Left ventricle myocardium superior (tissue), 1 donor: Measurements from ENCODE around the gene CELSR1. TPM values are rescaled to one million over a fixed set of nuclear protein-coding genes. Genes with fewer than 3 reads are reported as not detected.
A peak's percentile ranks its signal among the peaks of the same experiment; 100 is the strongest.

Experiments used
- ATAC-seq: fragments of 200-7000 bp; cut with Tn5 transposase; one replicate; pipeline ENCODE4 v1.9.1; 2020; ENCODE audit warnings: mild to moderate bottlenecking, moderate library complexity
- DNase-seq: peaks from one replicate; pipeline ENCODE4 v3.0.0-alpha.2; 2020
- intact Hi-C: fragments of 100-400 bp; cut with micrococcal nuclease; formaldehyde crosslinking; loops from one replicate; pipeline ENCODE4 v1.11.0; 2022
- total RNA-seq: library from RNA; stranded (reverse); fragmentation: NEBNext Ultra II Directional; extraction: Animal tissue kit (Norgen Biotek cat#: 25700); gene quantifications from one replicate; pipeline ENCODE4 v1.2.1, GENCODE V29; 2021
- donor health status: DM: no; HTN: yes; CAD: no; lungs with severe emphysema.

CELSR1 gene
- total RNA-seq, 1 donor from 2014 or later: 9.7 TPM

GRCh38 chr22:46379066-46379930 lies 158.1 kb downstream of the CELSR1 start:
- intact Hi-C loops: no loop called here
- DNase-seq: peak; percentile 15
- ATAC-seq: no peak

DNA sequence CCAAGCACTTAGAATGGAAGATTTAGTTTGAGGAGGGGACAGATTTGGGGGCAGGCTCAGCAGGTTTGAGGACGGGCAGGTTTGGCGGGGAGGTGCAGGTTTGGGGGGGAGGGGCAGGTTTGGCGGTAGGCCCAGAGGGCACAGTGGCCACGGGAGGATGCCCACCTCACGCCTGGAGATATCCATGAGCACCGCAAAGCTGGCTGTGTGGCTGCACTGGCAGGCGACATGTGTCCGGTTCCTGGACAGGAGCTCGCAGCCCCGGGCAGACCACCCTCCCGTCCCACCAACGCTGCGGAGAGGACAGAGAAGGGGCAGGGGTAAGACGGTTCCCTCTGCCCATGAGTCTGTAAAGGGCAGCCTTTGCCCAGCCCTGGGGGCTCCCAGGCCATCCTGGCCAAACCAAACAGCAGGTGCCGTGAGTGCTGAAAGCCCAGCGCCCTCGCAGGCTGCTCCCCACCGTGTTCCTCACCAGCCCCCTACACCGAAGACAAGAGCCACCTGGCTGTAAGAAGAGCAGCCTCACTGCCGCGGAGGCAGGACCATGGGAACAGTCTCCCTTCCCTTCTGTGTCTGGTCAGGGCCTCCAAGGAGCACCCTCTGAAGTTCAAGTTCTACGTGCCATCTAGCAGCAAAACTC lies 158.9 kb downstream of the CELSR1 start:
- ATAC-seq (no peak), DNase-seq (peak; percentile 23)
- intact Hi-C loops: no loop called here

- intact Hi-C loops: no loop called here
- DNase-seq (peak; percentile 26), ATAC-seq (peak; percentile 87)
Observed at GRCh38 chr22:46377525-46378425, 159.6 kb downstream of the CELSR1 start.

- ATAC-seq (peak; percentile 60), DNase-seq (no peak)
Observed at GRCh38 chr22:46376908-46377524, 160.4 kb downstream of the CELSR1 start.

GRCh38 chr22:46376111-46376510 lies 161.3 kb downstream of the CELSR1 start:
- ATAC-seq (no peak), DNase-seq (no peak)
- intact Hi-C loops: no loop called here

More at GRCh38 chr22:46376908-46377524, 160.4 kb downstream of the CELSR1 start:
- intact Hi-C loops: no loop called here

DNA sequence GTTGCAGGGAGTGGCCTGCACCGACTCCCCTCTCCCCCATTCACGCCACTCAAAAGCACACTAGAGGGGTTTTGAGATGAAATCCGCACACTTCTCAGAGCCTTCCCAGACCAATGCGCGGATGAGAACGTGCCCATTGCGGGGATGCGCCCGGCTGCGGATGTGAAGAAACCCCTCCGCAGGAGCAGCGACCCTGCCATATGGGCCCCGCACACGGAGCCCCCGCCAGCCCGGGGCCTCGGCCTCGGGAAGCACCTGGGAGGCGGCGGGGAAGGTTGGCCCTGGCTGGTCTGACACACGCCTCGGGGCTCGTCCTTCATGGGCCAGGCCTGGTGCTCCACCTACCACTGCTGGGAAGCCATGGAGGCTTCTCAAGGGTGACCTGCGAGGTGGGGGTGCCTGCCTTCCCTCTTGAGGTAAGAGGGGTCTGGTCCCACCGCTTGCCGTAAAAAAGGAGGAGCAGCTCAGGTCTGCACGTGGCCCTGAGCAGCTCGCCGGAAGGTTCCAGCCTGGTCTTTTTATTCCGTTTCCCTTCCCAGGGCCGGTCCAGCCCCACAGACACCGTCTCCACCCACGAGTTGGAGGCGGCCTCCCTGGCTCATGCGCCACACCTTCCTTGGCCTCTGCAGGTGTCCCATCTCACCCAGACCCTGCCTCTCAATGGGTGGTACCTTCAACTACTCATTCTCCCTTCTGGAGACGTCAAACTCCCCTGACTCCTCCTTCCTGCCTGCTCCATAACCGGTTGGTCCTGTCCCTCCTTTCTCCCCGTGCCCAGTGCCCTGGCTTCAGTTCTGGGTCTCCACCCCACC lies 162.6 kb downstream of the CELSR1 start:
- DNase-seq (no peak), ATAC-seq (no peak)
- intact Hi-C loops: no loop called here

DNA sequence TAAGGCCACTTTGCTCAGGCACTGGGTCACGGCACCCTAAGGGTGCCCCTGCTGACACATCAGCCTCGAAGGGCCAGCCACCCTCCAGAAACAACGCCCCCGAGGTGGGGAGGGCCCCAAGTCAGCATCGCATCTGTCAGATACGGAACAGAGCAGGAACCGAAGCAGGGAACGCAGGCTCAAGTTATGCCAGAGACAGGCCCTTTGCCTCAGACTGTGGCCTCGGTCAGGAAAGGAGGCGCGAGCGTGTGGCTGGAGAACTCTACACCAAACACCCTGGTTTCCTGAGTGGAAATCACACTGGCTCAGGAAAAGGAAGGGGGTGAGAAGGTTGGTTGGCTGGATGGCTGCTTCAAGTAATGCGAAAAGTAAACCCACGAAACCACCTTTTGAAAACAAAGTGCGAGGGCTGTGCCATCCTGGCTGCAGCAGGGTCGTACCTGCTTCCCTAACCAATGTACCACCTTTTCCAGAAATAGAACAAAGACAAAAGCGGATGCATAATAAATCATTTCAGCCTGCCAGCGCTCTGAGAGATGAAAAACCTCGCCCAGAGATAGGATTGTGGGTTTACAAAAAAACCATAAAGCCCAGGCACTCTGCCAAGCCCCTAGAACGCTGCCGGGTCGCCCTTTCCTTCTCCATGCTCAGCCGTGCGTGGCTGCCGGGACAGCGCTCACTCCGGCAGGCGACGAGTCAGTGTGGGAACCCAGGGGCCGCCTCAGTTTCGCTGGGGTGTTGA lies 163.3 kb downstream of the CELSR1 start:
- ATAC-seq (no peak), DNase-seq (no peak)
- intact Hi-C loops: no loop called here

GRCh38 chr22:46373159-46373558 lies 164.3 kb downstream of the CELSR1 start:
- DNase-seq: no peak
- intact Hi-C loops: no loop called here
- ATAC-seq: no peak

- intact Hi-C loops: no loop called here
- ATAC-seq: no peak
- no peak for DNase-seq
Observed at GRCh38 chr22:46372686-46373085, 164.7 kb downstream of the CELSR1 start.

GRCh38 chr22:46371623-46372226 lies 165.7 kb downstream of the CELSR1 start:
- DNase-seq (no peak), ATAC-seq (no peak)
- intact Hi-C loops: no loop called here

GRCh38 chr22:46370584-46371291 lies 166.7 kb downstream of the CELSR1 start:
- DNase-seq (peak; percentile 20), ATAC-seq (no peak)
- intact Hi-C loops: no loop called here

- no peak for ATAC-seq
- peak; percentile 24 for DNase-seq
- intact Hi-C loops: no loop called here
Observed at GRCh38 chr22:46369716-46370583, 167.5 kb downstream of the CELSR1 start.

GRCh38 chr22:46368871-46369715 lies 168.3 kb downstream of the CELSR1 start:
- intact Hi-C loops: no loop called here
- ATAC-seq: no peak
- peak; percentile 12 for DNase-seq

GRCh38 chr22:46368422-46368821 lies 169.0 kb downstream of the CELSR1 start:
- no peak for ATAC-seq
- no peak for DNase-seq
- intact Hi-C loops: no loop called here

GRCh38 chr22:46367707-46368191 lies 169.7 kb downstream of the CELSR1 start:
- DNase-seq (peak; percentile 84), ATAC-seq (peak; percentile 74)
- intact Hi-C loops: no loop called here
